Parathyroid adenoma (tissue), 2 donors: ENCODE data around the gene KRTAP1-1.
"Not testable (repeated sequence)": the region's sequence is repeated elsewhere in the genome, so short reads cannot be mapped to it uniquely, and the experiment has no call there.

Source experiments
- H2AFZ ChIP-seq: fragments of 300-600 bp; sonication (generic); one replicate; pipeline ENCODE4 v1.7.0; 2017; ENCODE audit warnings: antibody characterized with exemption, mild to moderate bottlenecking
- H3K27ac ChIP-seq: fragments of 300-600 bp; sonication (generic); one replicate; pipeline ENCODE4 v1.7.0; 2017
- H3K27me3 ChIP-seq: fragments of 300-600 bp; sonication (generic); one replicate; pipeline ENCODE4 v1.7.0; 2017; ENCODE audit warnings: low read length; ENCODE audit not compliant: control insufficient read depth, insufficient read depth
- H3K36me3 ChIP-seq: fragments of 300-600 bp; sonication (generic); one replicate; pipeline ENCODE4 v1.7.0; 2017; ENCODE audit warnings: low read length; ENCODE audit not compliant: control insufficient read depth, insufficient read depth
- H3K4me1 ChIP-seq: fragments of 300-600 bp; sonication (generic); one replicate; pipeline ENCODE4 v1.7.0; 2017; ENCODE audit warnings: control low read depth
- H3K4me2 ChIP-seq: fragments of 300-600 bp; sonication (generic); one replicate; pipeline ENCODE4 v1.7.0; 2017; ENCODE audit warnings: low read length
- H3K4me3 ChIP-seq: fragments of 300-600 bp; sonication (generic); one replicate; pipeline ENCODE4 v1.7.0; 2017; ENCODE audit warnings: low read depth, low read length
- H3K79me2 ChIP-seq: fragments of 300-600 bp; sonication (generic); one replicate; pipeline ENCODE4 v1.7.0; 2017; ENCODE audit warnings: control low read depth
- H3K9ac ChIP-seq: fragments of 300-600 bp; sonication (generic); one replicate; pipeline ENCODE4 v1.7.0; 2017; ENCODE audit warnings: mild to moderate bottlenecking
- H3K9me3 ChIP-seq: fragments of 300-600 bp; sonication (generic); one replicate; pipeline ENCODE4 v1.7.0; 2017; ENCODE audit warnings: low read length; ENCODE audit not compliant: control insufficient read depth
- TF ChIP-seq, protein P1 (sequence below): fragments of 300-600 bp; sonication (generic); IDR thresholded peaks from one replicate; pipeline ENCODE4 v1.7.0; 2017; ENCODE audit warnings: antibody characterized with exemption, mild to moderate bottlenecking
- donor health status: primary hyperparathyroidism.

Gene KRTAP1-1, protein sequence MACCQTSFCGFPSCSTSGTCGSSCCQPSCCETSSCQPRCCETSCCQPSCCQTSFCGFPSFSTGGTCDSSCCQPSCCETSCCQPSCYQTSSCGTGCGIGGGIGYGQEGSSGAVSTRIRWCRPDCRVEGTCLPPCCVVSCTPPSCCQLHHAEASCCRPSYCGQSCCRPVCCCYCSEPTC

DNA sequence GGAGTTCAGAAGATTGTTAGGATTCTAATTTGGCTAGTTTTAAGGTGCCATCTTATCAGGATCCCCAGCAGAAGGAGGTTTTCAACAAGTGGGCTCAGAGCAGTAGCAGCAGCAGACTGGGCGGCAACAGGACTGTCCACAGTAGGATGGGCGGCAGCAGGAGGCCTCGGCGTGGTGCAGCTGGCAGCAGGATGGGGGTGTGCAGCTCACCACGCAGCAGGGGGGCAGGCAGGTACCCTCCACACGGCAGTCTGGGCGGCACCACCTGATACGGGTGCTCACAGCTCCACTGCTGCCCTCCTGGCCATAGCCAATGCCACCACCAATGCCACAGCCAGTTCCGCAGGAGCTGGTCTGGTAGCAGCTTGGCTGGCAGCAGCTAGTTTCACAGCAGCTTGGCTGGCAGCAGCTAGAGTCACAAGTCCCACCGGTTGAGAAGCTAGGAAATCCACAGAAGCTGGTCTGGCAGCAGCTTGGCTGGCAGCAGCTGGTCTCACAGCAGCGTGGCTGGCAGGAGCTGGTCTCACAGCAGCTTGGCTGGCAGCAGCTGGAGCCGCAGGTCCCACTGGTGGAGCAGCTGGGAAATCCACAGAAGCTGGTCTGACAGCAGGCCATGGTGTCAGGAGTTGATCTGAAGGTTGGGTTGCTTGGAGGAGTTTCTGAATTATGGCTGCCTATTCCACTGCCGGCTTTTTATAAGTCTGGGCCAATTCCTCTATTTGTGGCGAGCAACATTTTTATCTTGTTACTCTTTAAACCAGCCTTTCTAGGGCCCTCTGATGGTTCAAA, at the start of gene KRTAP1-1:
TSS of gene KRTAP1-1 (minus strand) at position 668 of the 789 bp plus-strand sequence. CDS start at position 615, 53 bp downstream.
- not testable (repeated sequence) for H3K27ac ChIP-seq, H3K27me3 ChIP-seq, H3K4me2 ChIP-seq, H3K9ac ChIP-seq, H3K9me3 ChIP-seq, H3K79me2 ChIP-seq, H3K36me3 ChIP-seq, H2AFZ ChIP-seq, H3K4me1 ChIP-seq, H3K4me3 ChIP-seq

DNA sequence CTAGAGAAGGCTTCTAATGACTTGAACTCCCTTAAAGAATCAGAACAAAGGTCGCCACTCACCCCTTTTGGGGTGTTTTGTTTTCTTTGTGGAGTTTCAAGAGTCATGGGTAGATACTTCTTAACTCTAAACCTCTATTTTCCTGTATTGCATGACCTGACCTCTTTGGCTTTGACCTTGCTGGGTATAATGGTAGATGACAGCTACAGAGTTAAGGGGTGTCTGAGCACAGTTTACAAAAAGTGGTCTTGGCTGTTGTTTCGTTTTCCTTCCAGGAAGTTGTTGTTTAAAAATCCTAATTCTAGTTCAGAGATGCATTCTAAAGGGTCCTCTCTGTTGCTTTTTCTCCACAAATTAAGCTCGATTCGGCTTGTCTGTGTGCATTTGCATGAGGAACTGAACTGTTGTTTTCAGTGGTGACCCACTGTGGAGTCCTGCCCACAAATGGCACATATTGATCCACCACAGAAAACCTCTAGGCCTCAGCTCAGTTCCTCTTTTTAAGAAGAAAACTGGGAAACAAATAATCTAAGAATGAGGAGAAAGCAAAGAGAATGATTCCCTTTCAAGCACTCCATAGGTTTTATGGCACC, 47.6 kb upstream of the KRTAP1-1 start:
- not testable (repeated sequence) for H2AFZ ChIP-seq, H3K79me2 ChIP-seq, H3K4me2 ChIP-seq, H3K4me3 ChIP-seq, H3K27ac ChIP-seq, H3K9ac ChIP-seq, H3K36me3 ChIP-seq, H3K27me3 ChIP-seq, H3K4me1 ChIP-seq, H3K9me3 ChIP-seq

DNA sequence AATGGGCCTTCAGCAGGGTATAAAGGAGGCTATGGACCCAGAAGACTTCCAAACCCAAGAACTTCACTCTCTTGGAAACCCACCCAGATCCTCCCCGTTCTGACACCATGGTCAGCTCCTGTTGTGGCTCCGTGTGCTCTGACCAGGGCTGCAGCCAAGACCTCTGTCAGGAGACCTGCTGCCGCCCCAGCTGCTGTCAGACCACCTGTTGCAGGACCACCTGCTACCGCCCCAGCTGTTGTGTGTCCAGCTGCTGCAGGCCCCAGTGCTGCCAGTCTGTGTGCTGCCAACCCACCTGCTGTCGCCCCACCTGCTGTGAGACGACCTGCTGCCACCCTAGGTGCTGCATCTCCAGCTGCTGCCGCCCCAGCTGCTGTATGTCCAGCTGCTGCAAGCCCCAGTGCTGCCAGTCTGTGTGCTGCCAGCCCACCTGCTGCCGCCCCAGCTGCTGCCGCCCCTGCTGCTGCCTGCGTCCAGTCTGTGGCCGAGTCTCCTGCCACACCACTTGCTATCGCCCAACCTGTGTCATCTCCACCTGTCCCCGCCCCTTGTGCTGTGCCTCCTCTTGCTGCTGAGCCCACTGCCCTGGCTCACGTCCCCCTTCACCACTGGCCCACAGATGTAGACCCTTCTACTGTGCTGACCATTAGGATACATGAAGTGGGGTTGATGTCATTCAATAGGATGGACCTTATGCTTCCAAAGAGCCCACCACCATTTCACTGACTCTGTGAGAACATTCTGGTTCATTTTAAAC, 43.0 kb upstream of the KRTAP1-1 start, which contains the start of gene KRTAP4-7:
TSS of gene KRTAP4-7 (plus strand) at position 51 of the 757 bp plus-strand sequence. CDS start at position 108, 57 bp downstream.
- not testable (repeated sequence) for H3K4me1 ChIP-seq, H3K27ac ChIP-seq, H3K36me3 ChIP-seq, H2AFZ ChIP-seq, H3K79me2 ChIP-seq, H3K9me3 ChIP-seq, H3K4me3 ChIP-seq, H3K27me3 ChIP-seq, H3K9ac ChIP-seq, H3K4me2 ChIP-seq

DNA sequence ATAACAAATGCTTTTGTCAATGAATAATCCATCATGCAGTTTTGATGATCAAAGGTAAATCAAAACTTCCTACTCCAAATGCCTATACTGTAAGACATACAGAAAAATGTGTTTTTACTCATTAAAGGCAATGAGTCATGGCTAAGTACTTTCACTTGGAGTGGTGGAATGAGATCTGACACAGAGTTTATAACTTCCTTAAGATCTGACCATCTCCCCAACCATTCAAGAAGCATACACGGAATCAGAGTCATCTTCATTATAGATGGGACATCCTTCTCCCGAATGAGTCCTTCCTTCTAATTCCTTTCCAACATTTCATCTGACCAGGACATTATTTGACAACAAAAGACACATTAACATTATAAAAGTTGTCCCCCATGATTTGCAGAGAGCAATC, 42.2 kb upstream of the KRTAP1-1 start:
- H3K27me3 ChIP-seq, H3K4me2 ChIP-seq, H3K79me2 ChIP-seq, H3K4me3 ChIP-seq, H3K36me3 ChIP-seq, H3K27ac ChIP-seq, H3K9me3 ChIP-seq, H3K9ac ChIP-seq, H3K4me1 ChIP-seq, H2AFZ ChIP-seq: not testable (repeated sequence)

DNA sequence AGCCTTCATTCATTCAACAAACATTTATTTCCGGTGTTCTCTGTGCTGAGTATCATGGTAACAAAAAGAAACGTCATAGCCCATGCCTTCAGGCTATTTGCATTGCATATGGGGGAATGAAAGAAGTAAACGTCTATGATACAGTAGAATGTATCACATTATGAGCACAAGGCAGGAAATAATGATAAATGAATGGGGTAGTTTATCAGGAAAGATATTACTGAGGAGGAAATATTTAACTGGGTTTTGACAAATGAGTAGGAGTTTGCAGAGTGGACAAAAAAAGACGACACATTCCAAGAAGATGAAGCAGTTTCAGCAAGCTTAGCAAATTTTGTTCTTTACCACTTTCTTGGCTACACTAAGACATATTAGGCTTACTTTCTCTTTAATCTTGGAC, 41.4 kb upstream of the KRTAP1-1 start:
- Histone ChIP-seq H3K4me3 (no peak overlapping the region), H3K4me1 (no peaks in the 10 kb centered on the region), H3K79me2 (no peaks in the 10 kb centered on the region), H3K4me2 (no peak overlapping the region), H3K27me3 (no peaks in the 10 kb centered on the region), H3K9me3 (no peaks in the 10 kb centered on the region), H2AFZ (no peak overlapping the region), H3K36me3 (no peaks in the 10 kb centered on the region), H3K27ac (no peak overlapping the region), H3K9ac (no peak overlapping the region)
- TF ChIP-seq, protein P1, sequence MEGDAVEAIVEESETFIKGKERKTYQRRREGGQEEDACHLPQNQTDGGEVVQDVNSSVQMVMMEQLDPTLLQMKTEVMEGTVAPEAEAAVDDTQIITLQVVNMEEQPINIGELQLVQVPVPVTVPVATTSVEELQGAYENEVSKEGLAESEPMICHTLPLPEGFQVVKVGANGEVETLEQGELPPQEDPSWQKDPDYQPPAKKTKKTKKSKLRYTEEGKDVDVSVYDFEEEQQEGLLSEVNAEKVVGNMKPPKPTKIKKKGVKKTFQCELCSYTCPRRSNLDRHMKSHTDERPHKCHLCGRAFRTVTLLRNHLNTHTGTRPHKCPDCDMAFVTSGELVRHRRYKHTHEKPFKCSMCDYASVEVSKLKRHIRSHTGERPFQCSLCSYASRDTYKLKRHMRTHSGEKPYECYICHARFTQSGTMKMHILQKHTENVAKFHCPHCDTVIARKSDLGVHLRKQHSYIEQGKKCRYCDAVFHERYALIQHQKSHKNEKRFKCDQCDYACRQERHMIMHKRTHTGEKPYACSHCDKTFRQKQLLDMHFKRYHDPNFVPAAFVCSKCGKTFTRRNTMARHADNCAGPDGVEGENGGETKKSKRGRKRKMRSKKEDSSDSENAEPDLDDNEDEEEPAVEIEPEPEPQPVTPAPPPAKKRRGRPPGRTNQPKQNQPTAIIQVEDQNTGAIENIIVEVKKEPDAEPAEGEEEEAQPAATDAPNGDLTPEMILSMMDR = no peak

DNA sequence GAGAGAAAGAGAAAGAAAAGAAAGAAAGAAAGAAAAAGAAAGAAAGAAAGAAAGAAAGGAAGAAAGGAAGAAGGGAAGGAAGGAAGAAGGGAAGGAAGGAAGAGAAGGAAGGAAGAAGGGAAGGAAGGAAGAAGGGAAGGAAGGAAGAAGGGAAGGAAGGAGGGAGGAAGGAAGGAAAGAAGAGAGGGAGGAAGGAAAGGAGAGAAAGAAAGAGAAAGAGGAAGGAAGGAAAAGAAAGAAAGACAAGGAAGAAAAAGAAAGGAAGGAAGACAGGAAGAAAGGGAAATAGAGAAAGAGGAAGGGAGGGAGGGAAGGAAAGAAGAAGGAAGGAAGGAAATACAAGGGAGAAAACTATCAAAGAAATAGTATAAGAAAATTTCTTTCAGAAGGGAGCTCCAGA, 35.5 kb upstream of the KRTAP1-1 start:
- no peak overlapping the region for H2AFZ ChIP-seq
- H3K79me2 ChIP-seq = no peaks in the 10 kb centered on the region
- H3K36me3 ChIP-seq = no peaks in the 10 kb centered on the region
- H3K4me2 ChIP-seq = no peak overlapping the region
- H3K9me3 ChIP-seq = no peaks in the 10 kb centered on the region
- TF ChIP-seq, protein P1 = no peak
- H3K4me1 ChIP-seq = no peaks in the 10 kb centered on the region
- H3K27me3 ChIP-seq = no peaks in the 10 kb centered on the region
- H3K9ac ChIP-seq = no peak overlapping the region
- no peak overlapping the region for H3K4me3 ChIP-seq
- H3K27ac ChIP-seq = no peak overlapping the region
